CD1c-positive myeloid dendritic cell (primary cell): Measurements from ENCODE around the gene SPAG8.
A peak's percentile ranks its signal among the peaks of the same experiment; 100 is the strongest.

ENCODE experiments used
- DNase-seq: peaks from one replicate; pipeline ENCODE4 v3.0.0-alpha.2; 2016; ENCODE audit errors: extremely low spot score

Gene SPAG8

GRCh38 chr9:35839926-35840325 is 27.9 kb upstream of the SPAG8 start:
- DNase-seq = peak; percentile 42

- DNase-seq = no peak
Measured at GRCh38 chr9:35836595-35836994, 24.5 kb upstream of the SPAG8 start.

GRCh38 chr9:35835766-35836165 is 23.7 kb upstream of the SPAG8 start:
- DNase-seq = no peak

- DNase-seq = no peak
Measured at GRCh38 chr9:35835216-35835632, 23.2 kb upstream of the SPAG8 start.

- no peak for DNase-seq
Measured at GRCh38 chr9:35834260-35835215, 22.5 kb upstream of the SPAG8 start.

- no peak for DNase-seq
Measured at GRCh38 chr9:35832814-35833213, 20.8 kb upstream of the SPAG8 start.

- no peak for DNase-seq
Measured at GRCh38 chr9:35831040-35831439, 19.0 kb upstream of the SPAG8 start.

GRCh38 chr9:35829764-35830096 is 17.7 kb upstream of the SPAG8 start:
- no peak for DNase-seq

GRCh38 chr9:35829084-35829763 is 17.2 kb upstream of the SPAG8 start, which contains the start of gene TMEM8B:
TSS of gene TMEM8B (plus strand) at chr9:35829228. CDS start at chr9:35829448, 220 bp downstream.
- peak; percentile 95 for DNase-seq

- DNase-seq = peak; percentile 19
Measured at GRCh38 chr9:35828716-35829083, 16.6 kb upstream of the SPAG8 start, which contains the start of gene FAM221B. TSS of gene FAM221B (minus strand) at chr9:35828732. CDS start at chr9:35826161, 2,571 bp downstream.

- DNase-seq = no peak
Measured at GRCh38 chr9:35827486-35827885, 15.4 kb upstream of the SPAG8 start.

- peak; percentile 68 for DNase-seq
Measured at GRCh38 chr9:35826071-35826701, 14.1 kb upstream of the SPAG8 start.

GRCh38 chr9:35822926-35823325 is 10.9 kb upstream of the SPAG8 start:
- no peak for DNase-seq

- no peak for DNase-seq
Measured at GRCh38 chr9:35820076-35820475, 8.0 kb upstream of the SPAG8 start.

- no peak for DNase-seq
Measured at GRCh38 chr9:35818341-35818740, 6.3 kb upstream of the SPAG8 start.

GRCh38 chr9:35816708-35817107 is 4.6 kb upstream of the SPAG8 start:
- no peak for DNase-seq

- DNase-seq = peak; percentile 98
Measured at GRCh38 chr9:35814841-35815543, 2.9 kb upstream of the SPAG8 start, which contains the start of gene HINT2. TSS of gene HINT2 (minus strand) at chr9:35815042. CDS start at chr9:35814979, 63 bp downstream.

- peak; percentile 54 for DNase-seq
Measured at GRCh38 chr9:35814106-35814840, 2.2 kb upstream of the SPAG8 start.

GRCh38 chr9:35813434-35814105 is 1.5 kb upstream of the SPAG8 start:
- DNase-seq = no peak

GRCh38 chr9:35811381-35812024 is 559 bp downstream of the SPAG8 start:
- no peak for DNase-seq
